GM15510 (cell line): ENCODE results near the gene NMNAT2.

Experiments
- POLR2A ChIP-seq: IDR thresholded peaks from 3 replicates; pipeline ENCODE4 v1.6.1; 2011; ENCODE audit warnings: borderline replicate concordance; ENCODE audit not compliant: insufficient read length; ENCODE audit errors: extremely low read depth

NMNAT2 gene

DNA sequence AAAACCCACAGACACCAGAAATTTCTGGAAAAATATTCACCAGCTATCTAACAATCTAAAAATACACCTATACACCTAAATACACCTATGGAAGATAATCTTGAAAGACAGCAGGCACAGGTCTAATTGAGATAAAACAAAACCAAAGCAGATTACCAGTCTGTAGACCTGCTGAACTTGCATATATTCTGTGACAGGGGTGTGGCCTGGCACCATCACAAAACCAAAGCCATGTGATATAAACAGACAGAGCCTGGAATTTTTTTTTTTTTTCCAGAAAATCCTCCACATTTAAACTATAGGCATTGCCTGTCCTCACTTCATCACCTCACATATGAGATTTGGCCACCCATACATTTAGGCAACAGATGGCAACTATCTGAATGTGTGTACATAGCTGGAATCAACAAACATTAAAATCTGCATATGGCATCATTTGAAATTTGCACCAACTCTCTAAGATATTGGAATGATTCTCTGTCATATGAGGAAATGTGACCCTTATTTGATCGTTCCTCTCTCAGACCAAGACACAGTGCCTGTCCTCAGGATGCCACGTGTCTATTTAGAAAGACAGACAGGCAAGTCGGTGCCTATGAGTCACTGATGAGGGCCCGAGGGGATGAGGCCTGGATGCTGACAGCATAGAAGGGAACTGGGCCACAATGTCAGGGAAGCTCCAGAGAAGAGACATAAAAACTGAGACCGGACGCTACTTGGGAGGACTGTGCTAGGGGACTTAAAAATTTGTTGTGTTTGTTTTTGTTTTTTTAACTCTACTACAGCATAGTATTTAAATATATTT, 32.6 kb downstream of the NMNAT2 start:
- no peak for TF ChIP-seq POLR2A

GRCh38 chr1:183379951-183380350, 38.2 kb downstream of the NMNAT2 start:
- TF ChIP-seq POLR2A: no peak

DNA sequence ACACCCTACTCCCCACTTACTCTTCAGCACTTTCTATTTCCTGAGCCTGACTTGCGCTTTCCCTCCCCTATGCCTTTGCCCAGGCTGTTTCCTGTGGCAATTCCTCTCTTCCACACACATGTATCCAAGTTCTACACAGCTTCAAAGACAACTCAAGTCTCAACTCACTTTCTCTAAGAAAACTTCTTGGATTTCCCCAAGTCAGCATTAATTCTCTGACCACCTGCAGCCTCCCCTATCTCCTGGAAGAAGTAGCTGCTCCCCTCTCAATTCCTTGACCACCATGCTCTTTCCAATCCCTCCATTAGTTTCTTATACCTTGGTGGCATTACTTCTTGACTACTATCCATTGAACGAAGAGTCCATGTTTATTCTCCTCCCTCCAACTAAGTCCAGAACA, 42.8 kb downstream of the NMNAT2 start:
- TF ChIP-seq POLR2A: no peak

GRCh38 chr1:183374825-183375224, 43.4 kb downstream of the NMNAT2 start:
- TF ChIP-seq POLR2A: no peak

DNA sequence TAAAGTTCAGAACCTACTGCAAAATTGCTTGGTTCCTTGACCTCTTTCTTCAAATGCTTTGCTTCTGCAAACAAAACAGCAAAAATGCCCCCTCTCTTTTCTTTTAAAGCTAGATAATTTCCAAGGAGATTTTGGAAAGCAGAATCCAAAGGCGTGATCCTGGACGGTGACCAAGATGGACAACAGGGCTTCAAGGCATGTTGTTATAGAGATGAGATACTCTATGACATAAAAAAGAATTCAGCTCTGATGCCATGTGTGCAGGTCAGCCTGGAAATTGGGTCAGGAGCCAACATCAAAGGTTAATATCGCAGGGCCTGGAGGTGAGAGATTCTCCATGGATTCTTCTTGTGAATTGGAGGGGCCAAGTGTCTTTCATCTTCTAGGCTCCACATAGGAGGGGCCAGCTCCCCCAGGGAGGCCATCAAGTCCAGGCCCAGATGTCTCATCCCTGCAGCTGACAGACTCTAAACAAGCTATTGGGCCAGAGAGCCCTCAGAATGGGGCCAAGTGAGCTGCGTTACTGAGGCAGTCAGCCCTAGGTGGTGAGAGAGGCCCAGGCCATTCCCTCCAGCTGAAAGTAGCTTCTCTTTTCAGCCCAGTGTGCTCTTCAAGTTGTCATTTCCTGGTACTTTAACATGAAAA, 45.5 kb downstream of the NMNAT2 start:
- no peak for TF ChIP-seq POLR2A

DNA sequence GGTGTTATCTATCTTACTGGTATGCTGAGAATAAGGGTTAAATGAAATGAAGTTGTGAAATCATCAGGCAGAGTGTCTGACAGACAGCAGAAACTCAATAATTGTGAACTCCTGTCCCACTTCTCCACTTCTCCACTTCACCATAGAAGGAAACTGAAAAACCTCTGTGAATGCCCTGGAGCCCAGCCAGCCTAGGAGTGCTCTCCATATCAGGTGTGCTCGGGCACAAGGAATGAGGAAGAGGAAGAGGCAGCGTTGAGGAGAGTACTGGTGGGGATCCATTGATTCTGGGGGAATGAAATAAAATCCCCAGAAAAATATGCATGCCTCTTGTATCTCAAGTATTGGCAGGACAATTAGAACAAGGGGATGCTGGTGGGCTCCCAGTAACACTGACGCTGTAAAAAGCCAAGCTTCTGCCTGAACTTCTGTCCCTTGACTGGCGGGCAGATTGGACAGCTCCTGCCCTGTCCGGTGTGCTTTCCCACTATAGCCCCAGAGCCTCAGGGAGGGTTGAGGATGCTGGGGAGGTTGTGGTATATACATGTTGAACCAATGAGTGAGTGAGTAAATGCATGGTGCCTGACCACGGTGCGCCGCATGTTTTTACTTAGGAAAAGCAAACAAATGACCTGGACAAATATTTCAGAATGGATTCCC, 47.7 kb downstream of the NMNAT2 start:
- TF ChIP-seq POLR2A: no peak

- TF ChIP-seq POLR2A: no peak
Observed at GRCh38 chr1:183368213-183369108, 49.7 kb downstream of the NMNAT2 start.

DNA sequence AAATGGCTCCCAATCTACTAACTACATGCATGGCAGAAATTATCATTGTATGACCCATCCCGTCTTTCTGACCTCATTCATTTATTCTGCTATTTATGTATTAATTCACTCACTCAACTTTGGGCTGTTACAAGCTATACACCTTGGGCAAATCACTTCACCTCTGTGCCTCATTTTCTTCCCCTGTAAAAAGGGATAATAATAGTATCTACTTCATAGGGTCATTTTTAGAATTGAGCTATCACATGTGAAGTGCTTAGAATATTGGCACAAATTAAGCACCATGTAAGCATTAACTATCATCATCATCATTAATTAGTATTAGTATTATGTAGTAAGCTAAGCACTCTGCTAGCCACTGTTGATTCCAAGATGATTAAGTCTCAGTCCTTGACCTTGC, 52.1 kb downstream of the NMNAT2 start:
- no peak for TF ChIP-seq POLR2A

- no peak for TF ChIP-seq POLR2A
Observed at GRCh38 chr1:183365676-183366075, 52.5 kb downstream of the NMNAT2 start.

- TF ChIP-seq POLR2A: no peak
Observed at GRCh38 chr1:183365093-183365492, 53.1 kb downstream of the NMNAT2 start.

- no peak for TF ChIP-seq POLR2A
Observed at GRCh38 chr1:183363972-183364371, 54.2 kb downstream of the NMNAT2 start.

DNA sequence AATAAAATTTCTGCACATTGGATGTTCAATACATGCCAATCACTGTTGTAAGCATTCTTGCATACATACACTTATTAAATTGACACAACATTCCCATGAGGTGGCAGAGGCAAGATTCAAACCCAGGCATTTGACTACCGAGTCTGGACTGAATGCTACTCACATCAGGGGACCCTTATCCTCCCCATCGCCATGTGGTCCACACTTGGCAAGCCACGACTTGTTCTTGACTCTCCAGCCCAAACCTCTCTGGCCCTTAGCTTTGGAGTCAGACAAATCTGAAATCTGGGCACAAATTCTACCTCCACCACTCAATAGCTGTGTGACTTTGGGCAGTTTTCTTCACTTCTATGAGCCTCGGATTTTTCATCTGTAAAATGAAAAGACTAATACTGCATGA, 57.1 kb downstream of the NMNAT2 start:
- no peak for TF ChIP-seq POLR2A

- no peak for TF ChIP-seq POLR2A
Observed at GRCh38 chr1:183360473-183360872, 57.7 kb downstream of the NMNAT2 start.

DNA sequence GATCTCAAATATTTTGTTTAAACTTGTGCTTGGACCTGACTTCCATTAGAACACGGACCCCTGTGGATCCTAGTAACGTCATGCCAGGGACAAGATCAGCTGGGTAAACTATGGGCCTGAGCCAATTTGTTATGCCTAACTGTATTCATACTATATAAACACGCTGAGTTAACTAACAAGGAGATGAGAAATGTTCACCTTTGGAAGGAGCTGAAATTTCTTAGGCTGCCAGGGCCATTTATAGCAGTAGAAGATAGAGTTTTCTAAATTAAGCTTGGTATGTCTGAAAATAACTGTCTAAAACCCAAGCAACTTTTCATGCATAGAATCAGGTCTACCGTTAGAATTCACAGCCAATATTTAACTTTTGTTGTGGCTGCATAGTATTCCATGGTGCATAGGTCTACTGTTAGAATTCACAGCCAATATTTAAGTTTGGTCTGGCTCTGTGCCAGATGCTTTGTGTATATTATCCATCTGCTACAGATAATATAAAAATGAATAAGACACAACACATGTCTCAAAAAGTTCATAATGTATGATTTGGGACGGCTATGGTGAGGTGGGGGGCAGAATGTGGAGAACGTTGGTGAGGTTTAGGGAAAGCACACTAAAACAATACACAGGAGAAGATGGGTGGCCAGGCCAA, 61.5 kb downstream of the NMNAT2 start:
- TF ChIP-seq POLR2A: no peak
